ENCODE results near the gene CDH2. TPM values are rescaled to one million over a fixed set of nuclear protein-coding genes. Genes with fewer than 3 reads are reported as not detected.

Gene CDH2
- total and polyA plus RNA-seq, 7 experiments from 2014 or later = 0.05 to 0.45 (median 0.19) TPM; not detected in 2

DNA sequence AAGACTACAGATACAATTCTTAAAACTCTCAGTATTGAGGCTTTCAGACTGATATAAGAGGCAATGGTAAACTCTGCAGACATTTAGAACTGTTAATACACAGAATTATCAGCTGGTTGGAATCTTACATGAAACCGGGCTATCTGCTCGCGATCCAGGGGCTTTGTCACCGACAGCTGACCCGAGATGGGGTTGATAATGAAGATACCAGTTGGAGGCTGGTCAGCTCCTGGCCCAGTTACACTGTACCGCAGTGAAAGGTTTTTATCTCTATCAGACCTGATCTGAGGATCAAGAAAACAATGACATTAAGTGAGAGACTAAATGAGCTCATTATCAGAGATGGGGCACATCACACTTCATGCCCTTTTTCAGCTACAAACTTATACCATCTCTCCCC lies 167.3 kb downstream of the CDH2 start:
- no peak for DNase-seq
- no peaks in the 10 kb centered on the region for H3K4me1 Mint-ChIP-seq
- Histone ChIP-seq H3K4me3 (ENCODE audit: low read length) (no peak overlapping the region), H3K36me3 (ENCODE audit: control insufficient read depth in 2 of 3, insufficient read depth in 3 of 3, low read length in 3 of 3) (no peaks in the 10 kb centered on the region), H3K9me3 (ENCODE audit: control insufficient read depth in 2 of 3, low read length in 3 of 3) (no peaks in the 10 kb centered on the region), H3K27ac (ENCODE audit: low read depth, low read length) (no peak overlapping the region), H3K4me1 (ENCODE audit: control insufficient read depth in 2 of 2, insufficient read depth in 2 of 2, low read length in 2 of 2) (no peaks in the 10 kb centered on the region), H3K27me3 (ENCODE audit: control insufficient read depth in 2 of 2, insufficient read depth in 2 of 2, low read length in 2 of 2) (no peaks in the 10 kb centered on the region)
- H3K4me3 Mint-ChIP-seq = no peak overlapping the region
- peaks cover 0 to 4% (median 0%) of the 10 kb centered on the region in 11 donors for H3K9me3 Mint-ChIP-seq
- H3K36me3 Mint-ChIP-seq = no peaks in the 10 kb centered on the region
- no peak for ATAC-seq
- intact Hi-C loops (cut with micrococcal nuclease) = no loop called here
- ChIA-PET POLR2A (no interaction called here), CTCF (no interaction called here)
- no peak overlapping the region for H3K27ac Mint-ChIP-seq
- no peaks in the 10 kb centered on the region for H3K27me3 Mint-ChIP-seq

- no peaks in the 10 kb centered on the region for H3K27me3 Mint-ChIP-seq
These were observed 169.1 kb downstream of the CDH2 start for GRCh38 chr18:28007841-28008240.

GRCh38 chr18:28005164-28005563 lies 171.8 kb downstream of the CDH2 start:
- no peaks in the 10 kb centered on the region for H3K4me1 ChIP-seq (ENCODE audit: control insufficient read depth in 2 of 2, insufficient read depth in 2 of 2, low read length in 2 of 2)
- Mint-ChIP-seq H3K9me3 (peaks cover 0 to 10% (median 2%) of the 10 kb centered on the region in 11 donors), H3K4me3 (no peak overlapping the region), H3K27me3 (no peaks in the 10 kb centered on the region), H3K4me1 (no peaks in the 10 kb centered on the region), H3K36me3 (no peaks in the 10 kb centered on the region), H3K27ac (no peak overlapping the region)
- no peak overlapping the region for H3K4me3 ChIP-seq (ENCODE audit: low read length)
- H3K27me3 ChIP-seq (ENCODE audit: control insufficient read depth in 2 of 2, insufficient read depth in 2 of 2, low read length in 2 of 2) = no peaks in the 10 kb centered on the region
- POLR2A ChIA-PET = no interaction called here
- no peaks in the 10 kb centered on the region for H3K36me3 ChIP-seq (ENCODE audit: control insufficient read depth in 2 of 3, insufficient read depth in 3 of 3, low read length in 3 of 3)
- no peak overlapping the region for H3K27ac ChIP-seq (ENCODE audit: low read depth, low read length)
- CTCF ChIA-PET = no interaction called here
- H3K9me3 ChIP-seq (ENCODE audit: control insufficient read depth in 2 of 3, low read length in 3 of 3) = no peaks in the 10 kb centered on the region
- DNase-seq (no peak), ATAC-seq (no peak)
- intact Hi-C loops (cut with micrococcal nuclease) = no loop called here

More at GRCh38 chr18:28007841-28008240, 169.1 kb downstream of the CDH2 start:
- no peaks in the 10 kb centered on the region for H3K36me3 ChIP-seq (ENCODE audit: control insufficient read depth in 2 of 3, insufficient read depth in 3 of 3, low read length in 3 of 3)
- H3K27me3 ChIP-seq (ENCODE audit: control insufficient read depth in 2 of 2, insufficient read depth in 2 of 2, low read length in 2 of 2) = no peaks in the 10 kb centered on the region
- no peaks in the 10 kb centered on the region for H3K36me3 Mint-ChIP-seq
- CTCF ChIA-PET = no interaction called here
- peaks cover 0 to 7% (median 2%) of the 10 kb centered on the region in 11 donors for H3K9me3 Mint-ChIP-seq
- H3K27ac Mint-ChIP-seq = no peak overlapping the region
- no peak overlapping the region for H3K4me3 Mint-ChIP-seq
- H3K27ac ChIP-seq (ENCODE audit: low read depth, low read length) = no peak overlapping the region
- H3K9me3 ChIP-seq (ENCODE audit: control insufficient read depth in 2 of 3, low read length in 3 of 3) = no peaks in the 10 kb centered on the region
- ATAC-seq (no peak), DNase-seq (no peak)
- no peaks in the 10 kb centered on the region for H3K4me1 ChIP-seq (ENCODE audit: control insufficient read depth in 2 of 2, insufficient read depth in 2 of 2, low read length in 2 of 2)
- intact Hi-C loops (cut with micrococcal nuclease) = no loop called here
- no peaks in the 10 kb centered on the region for H3K4me1 Mint-ChIP-seq
- POLR2A ChIA-PET = no interaction called here
- H3K4me3 ChIP-seq (ENCODE audit: low read length) = no peak overlapping the region

- Mint-ChIP-seq H3K36me3 (no peaks in the 10 kb centered on the region), H3K4me1 (no peaks in the 10 kb centered on the region), H3K27me3 (no peaks in the 10 kb centered on the region), H3K4me3 (no peak overlapping the region), H3K27ac (no peak overlapping the region), H3K9me3 (peaks cover 0 to 10% (median 2%) of the 10 kb centered on the region in 11 donors)
- Histone ChIP-seq H3K27me3 (ENCODE audit: control insufficient read depth in 2 of 2, insufficient read depth in 2 of 2, low read length in 2 of 2) (no peaks in the 10 kb centered on the region), H3K27ac (ENCODE audit: low read depth, low read length) (no peak overlapping the region), H3K9me3 (ENCODE audit: control insufficient read depth in 2 of 3, low read length in 3 of 3) (no peaks in the 10 kb centered on the region), H3K36me3 (ENCODE audit: control insufficient read depth in 2 of 3, insufficient read depth in 3 of 3, low read length in 3 of 3) (no peaks in the 10 kb centered on the region), H3K4me3 (ENCODE audit: low read length) (no peak overlapping the region), H3K4me1 (ENCODE audit: control insufficient read depth in 2 of 2, insufficient read depth in 2 of 2, low read length in 2 of 2) (no peaks in the 10 kb centered on the region)
- intact Hi-C loops (cut with micrococcal nuclease) = no loop called here
- ChIA-PET CTCF (no interaction called here), POLR2A (no interaction called here)
- ATAC-seq (no peak), DNase-seq (no peak)
These were observed 172.3 kb downstream of the CDH2 start for GRCh38 chr18:28004606-28005005.

DNA sequence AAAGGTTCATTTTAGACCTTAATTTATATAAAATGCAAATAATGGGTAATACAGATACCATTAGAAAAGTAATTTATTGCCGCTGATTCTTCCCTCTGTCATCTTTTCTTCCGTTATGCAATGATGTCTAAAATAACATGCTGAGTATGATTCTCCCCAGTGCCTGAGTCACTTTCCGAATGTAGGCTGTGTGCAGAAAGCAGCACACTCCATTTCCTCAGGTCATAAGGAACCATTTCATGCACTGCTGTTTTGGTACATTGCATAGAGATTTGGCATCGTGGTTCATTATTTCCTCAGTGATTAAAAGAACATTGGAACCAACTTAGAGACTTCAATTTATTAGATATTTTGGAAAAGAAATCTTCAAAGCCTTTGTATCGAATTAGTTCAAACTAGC lies 173.5 kb downstream of the CDH2 start:
- no peaks in the 10 kb centered on the region for H3K36me3 Mint-ChIP-seq
- intact Hi-C loops (cut with micrococcal nuclease) = no loop called here
- H3K4me3 Mint-ChIP-seq = no peak overlapping the region

DNA sequence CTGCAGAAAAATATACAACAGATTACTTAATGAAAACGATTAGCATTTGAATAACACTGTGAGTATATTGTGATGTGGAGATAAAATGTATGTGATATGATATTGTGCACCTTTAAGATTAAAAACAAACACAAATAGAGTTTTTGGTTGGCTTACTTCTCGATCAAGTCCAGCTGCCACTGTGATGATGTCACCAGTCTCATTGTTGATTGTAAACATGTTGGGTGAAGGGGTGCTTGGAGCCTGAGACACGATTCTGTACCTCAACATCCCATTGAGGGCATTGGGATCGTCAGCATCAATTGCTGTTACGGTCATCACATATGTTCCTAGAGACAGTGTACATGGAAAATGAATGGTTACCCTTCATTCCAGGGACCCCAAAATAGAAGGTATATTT lies 174.1 kb downstream of the CDH2 start:
- Mint-ChIP-seq H3K36me3 (no peaks in the 10 kb centered on the region), H3K27me3 (no peaks in the 10 kb centered on the region), H3K27ac (no peak overlapping the region), H3K9me3 (peaks cover 0 to 17% (median 3%) of the 10 kb centered on the region in 11 donors), H3K4me3 (no peak overlapping the region), H3K4me1 (no peaks in the 10 kb centered on the region)
- ChIA-PET POLR2A (no interaction called here), CTCF (no interaction called here)
- no peaks in the 10 kb centered on the region for H3K4me1 ChIP-seq (ENCODE audit: control insufficient read depth in 2 of 2, insufficient read depth in 2 of 2, low read length in 2 of 2)
- H3K4me3 ChIP-seq (ENCODE audit: low read length) = no peak overlapping the region
- no peak overlapping the region for H3K27ac ChIP-seq (ENCODE audit: low read depth, low read length)
- intact Hi-C loops (cut with micrococcal nuclease) = no loop called here
- H3K36me3 ChIP-seq (ENCODE audit: control insufficient read depth in 2 of 3, insufficient read depth in 3 of 3, low read length in 3 of 3) = no peaks in the 10 kb centered on the region
- DNase-seq (no peak), ATAC-seq (no peak)
- H3K27me3 ChIP-seq (ENCODE audit: control insufficient read depth in 2 of 2, insufficient read depth in 2 of 2, low read length in 2 of 2) = no peaks in the 10 kb centered on the region
- peaks cover 0 to 2% (median 0%) of the 10 kb centered on the region in 3 experiments for H3K9me3 ChIP-seq (ENCODE audit: control insufficient read depth in 2 of 3, low read length in 3 of 3)

More for the DNA sequence above, 173.5 kb downstream of the CDH2 start:
- Histone ChIP-seq H3K36me3 (ENCODE audit: control insufficient read depth in 2 of 3, insufficient read depth in 3 of 3, low read length in 3 of 3) (no peaks in the 10 kb centered on the region), H3K27me3 (ENCODE audit: control insufficient read depth in 2 of 2, insufficient read depth in 2 of 2, low read length in 2 of 2) (no peaks in the 10 kb centered on the region), H3K9me3 (ENCODE audit: control insufficient read depth in 2 of 3, low read length in 3 of 3) (peaks cover 0 to 2% (median 0%) of the 10 kb centered on the region in 3 experiments), H3K27ac (ENCODE audit: low read depth, low read length) (no peak overlapping the region), H3K4me3 (ENCODE audit: low read length) (no peak overlapping the region), H3K4me1 (ENCODE audit: control insufficient read depth in 2 of 2, insufficient read depth in 2 of 2, low read length in 2 of 2) (no peaks in the 10 kb centered on the region)
- DNase-seq (no peak), ATAC-seq (no peak)
- Mint-ChIP-seq H3K27me3 (no peaks in the 10 kb centered on the region), H3K4me1 (no peaks in the 10 kb centered on the region), H3K9me3 (peaks cover 0 to 17% (median 3%) of the 10 kb centered on the region in 11 donors), H3K27ac (no peak overlapping the region)
- POLR2A ChIA-PET = no interaction called here
- CTCF ChIA-PET = no interaction called here

DNA sequence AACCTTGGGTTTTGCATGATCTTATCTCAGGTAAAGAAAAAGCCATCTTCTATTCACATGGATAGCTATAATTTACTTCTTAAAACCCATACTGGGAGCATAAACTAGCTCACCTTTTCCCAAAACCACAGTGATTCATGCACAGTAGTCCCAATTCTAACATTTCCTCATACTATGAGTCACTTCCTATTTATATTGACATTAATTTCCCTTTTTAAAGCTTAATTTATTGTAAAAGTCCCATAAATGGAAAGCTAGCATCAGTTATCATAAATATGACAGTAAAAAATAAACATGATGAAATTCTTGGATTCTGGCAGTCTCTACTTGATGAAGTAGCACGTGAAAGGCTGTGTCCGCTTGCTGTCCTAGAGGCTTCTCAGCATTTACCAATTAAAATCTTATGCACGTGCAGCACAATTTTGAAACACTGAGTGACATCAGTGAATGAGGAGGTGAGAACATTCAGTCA lies 180.1 kb downstream of the CDH2 start:
- H3K27me3 ChIP-seq (ENCODE audit: control insufficient read depth in 2 of 2, insufficient read depth in 2 of 2, low read length in 2 of 2) = no peaks in the 10 kb centered on the region

More for the DNA sequence above, 180.1 kb downstream of the CDH2 start:
- Mint-ChIP-seq H3K4me3 (no peak overlapping the region), H3K27me3 (no peaks in the 10 kb centered on the region), H3K36me3 (peaks cover 0 to 3% (median 0%) of the 10 kb centered on the region in 5 donors), H3K9me3 (peaks cover 0 to 13% (median 3%) of the 10 kb centered on the region in 11 donors), H3K27ac (no peak overlapping the region), H3K4me1 (no peaks in the 10 kb centered on the region)
- intact Hi-C loops (cut with micrococcal nuclease) = no loop called here
- ChIA-PET POLR2A (no interaction called here), CTCF (no interaction called here)
- Histone ChIP-seq H3K4me3 (ENCODE audit: low read length) (no peak overlapping the region), H3K9me3 (ENCODE audit: control insufficient read depth in 2 of 3, low read length in 3 of 3) (peaks cover 0 to 2% (median 0%) of the 10 kb centered on the region in 3 experiments), H3K36me3 (ENCODE audit: control insufficient read depth in 2 of 3, insufficient read depth in 3 of 3, low read length in 3 of 3) (no peaks in the 10 kb centered on the region), H3K4me1 (ENCODE audit: control insufficient read depth in 2 of 2, insufficient read depth in 2 of 2, low read length in 2 of 2) (no peaks in the 10 kb centered on the region), H3K27ac (ENCODE audit: low read depth, low read length) (no peak overlapping the region)
- ATAC-seq (no peak), DNase-seq (no peak)

Measured in naive thymus-derived CD4-positive, alpha-beta T cell (primary cell).